SK-N-SH treated with all-trans-retinoic acid at 6 μM for 48 hours (cell line): ENCODE measurements around the gene SCN8A.

Experiments
- ARNTL ChIP-seq: fragments of 450-650 bp; formaldehyde crosslinking; IDR thresholded peaks from 2 replicates; pipeline ENCODE4 v1.5.0; 2020; ENCODE audit warnings: low read depth, mild to moderate bottlenecking, moderate library complexity, borderline replicate concordance
- ESRRG ChIP-seq: fragments of 250-450 bp; sonication (Bioruptor Pico); IDR thresholded peaks from 2 replicates; pipeline ENCODE4 v1.6.1; 2021; ENCODE audit warnings: mild to moderate bottlenecking
- GLIS3 ChIP-seq: fragments of 250-450 bp; sonication (Bioruptor Pico); IDR thresholded peaks from 2 replicates; pipeline ENCODE4 v1.5.0; 2020; ENCODE audit warnings: mild to moderate bottlenecking, moderate library complexity
- ISL1 ChIP-seq: fragments of 250-450 bp; sonication (Bioruptor Pico); IDR thresholded peaks from 2 replicates; pipeline ENCODE4 v2.1.2; 2022; ENCODE audit warnings: mild to moderate bottlenecking, moderate library complexity
- RARB ChIP-seq: fragments of 250-450 bp; sonication (Bioruptor Pico); IDR thresholded peaks from 2 replicates; pipeline ENCODE4 v1.8.0; 2021; ENCODE audit warnings: mild to moderate bottlenecking, moderate library complexity
- ZC3H10 ChIP-seq: fragments of 250-450 bp; sonication (Bioruptor Pico); IDR thresholded peaks from 2 replicates; pipeline ENCODE4 v1.5.1; 2021; ENCODE audit warnings: mild to moderate bottlenecking, moderate library complexity
- ZFP30 ChIP-seq: fragments of 450-650 bp; formaldehyde crosslinking; IDR thresholded peaks from 2 replicates; pipeline ENCODE4 v1.5.0; 2022; ENCODE audit warnings: mild to moderate bottlenecking, moderate library complexity
- TF ChIP-seq, protein P1 (sequence below): fragments of 250-450 bp; sonication (Bioruptor Pico); IDR thresholded peaks from 2 replicates; pipeline ENCODE4 v1.8.0; 2020; ENCODE audit warnings: mild to moderate bottlenecking, moderate library complexity, borderline replicate concordance

DNA sequence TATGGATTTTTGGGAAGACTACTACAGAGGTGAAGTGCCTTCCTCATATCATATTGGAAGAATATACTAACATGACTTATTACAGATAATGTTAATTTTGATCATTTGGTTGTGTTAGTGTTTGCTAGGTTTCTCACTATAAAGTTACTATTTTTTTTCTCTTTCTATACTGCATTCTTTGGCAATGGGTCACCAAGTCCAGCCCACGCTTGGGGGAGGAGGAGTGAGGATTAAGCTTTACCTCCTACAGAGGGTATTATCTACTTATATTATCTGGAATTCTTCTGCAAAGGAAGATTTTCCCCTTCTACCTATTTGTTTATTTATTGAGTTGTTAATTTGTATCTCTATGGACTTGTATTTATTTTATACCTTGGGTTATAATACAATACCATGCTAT lies 31.5 kb downstream of the SCN8A start:
- TF ChIP-seq, protein P1, sequence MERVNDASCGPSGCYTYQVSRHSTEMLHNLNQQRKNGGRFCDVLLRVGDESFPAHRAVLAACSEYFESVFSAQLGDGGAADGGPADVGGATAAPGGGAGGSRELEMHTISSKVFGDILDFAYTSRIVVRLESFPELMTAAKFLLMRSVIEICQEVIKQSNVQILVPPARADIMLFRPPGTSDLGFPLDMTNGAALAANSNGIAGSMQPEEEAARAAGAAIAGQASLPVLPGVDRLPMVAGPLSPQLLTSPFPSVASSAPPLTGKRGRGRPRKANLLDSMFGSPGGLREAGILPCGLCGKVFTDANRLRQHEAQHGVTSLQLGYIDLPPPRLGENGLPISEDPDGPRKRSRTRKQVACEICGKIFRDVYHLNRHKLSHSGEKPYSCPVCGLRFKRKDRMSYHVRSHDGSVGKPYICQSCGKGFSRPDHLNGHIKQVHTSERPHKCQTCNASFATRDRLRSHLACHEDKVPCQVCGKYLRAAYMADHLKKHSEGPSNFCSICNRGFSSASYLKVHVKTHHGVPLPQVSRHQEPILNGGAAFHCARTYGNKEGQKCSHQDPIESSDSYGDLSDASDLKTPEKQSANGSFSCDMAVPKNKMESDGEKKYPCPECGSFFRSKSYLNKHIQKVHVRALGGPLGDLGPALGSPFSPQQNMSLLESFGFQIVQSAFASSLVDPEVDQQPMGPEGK (CRISPR knock-in tag) = no peak
- TF ChIP-seq RARB (CRISPR knock-in tag) (no peak), ARNTL (CRISPR knock-in tag) (no peak), GLIS3 (CRISPR knock-in tag) (no peak), ZFP30 (CRISPR knock-in tag) (no peak), ZC3H10 (CRISPR knock-in tag) (no peak), ESRRG (CRISPR knock-in tag) (no peak), ISL1 (CRISPR knock-in tag) (no peak)
